ENCODE results near the gene PRPF8.

GRCh38 chr17:1648963-1649843, 35.5 kb downstream of the PRPF8 start:
- TF ChIP-seq POLR2AphosphoS5 (IDR thresholded peaks at IDR 0.05) (peak in 1 of 3 donors; percentile 39), CTCF (IDR thresholded peaks at IDR 0.05) (no peak)
